PC-3 (cell line): ENCODE data around the gene GFPT2.

ENCODE experiments used
- CTCF ChIP-seq: fragments of 300-600 bp; sonication (generic); conservative IDR thresholded peaks from 2 replicates; pipeline ENCODE4 v1.5.1; 2017; ENCODE audit warnings: antibody characterized with exemption, low read depth, mild to moderate bottlenecking, low read length
- EZH2 ChIP-seq: fragments of 300-600 bp; sonication (generic); IDR thresholded peaks from one replicate; pipeline ENCODE4 v1.6.1; 2017; ENCODE audit warnings: antibody characterized with exemption, mild to moderate bottlenecking, low read length; ENCODE audit not compliant: unreplicated experiment
- EZH2phosphoT487 ChIP-seq: fragments of 300-600 bp; sonication (generic); IDR thresholded peaks from 2 replicates; pipeline ENCODE4 v1.6.1; 2018; ENCODE audit warnings: mild to moderate bottlenecking, antibody characterized with exemption, low read length, borderline replicate concordance

GRCh38 chr5:180281706-180282105 is 71.4 kb downstream of the GFPT2 start:
- no peak for TF ChIP-seq CTCF
- no peak for TF ChIP-seq EZH2phosphoT487
- no peak for TF ChIP-seq EZH2
